GM12872 (cell line): ENCODE data around the gene KMT2A.

Experiments
- TF ChIP-seq, protein P1 (sequence below): IDR thresholded peaks from 3 replicates; pipeline ENCODE4 v1.5.1; 2011; ENCODE audit warnings: low read depth, mild to moderate bottlenecking, low read length, moderate library complexity; ENCODE audit not compliant: insufficient read depth

KMT2A gene

DNA sequence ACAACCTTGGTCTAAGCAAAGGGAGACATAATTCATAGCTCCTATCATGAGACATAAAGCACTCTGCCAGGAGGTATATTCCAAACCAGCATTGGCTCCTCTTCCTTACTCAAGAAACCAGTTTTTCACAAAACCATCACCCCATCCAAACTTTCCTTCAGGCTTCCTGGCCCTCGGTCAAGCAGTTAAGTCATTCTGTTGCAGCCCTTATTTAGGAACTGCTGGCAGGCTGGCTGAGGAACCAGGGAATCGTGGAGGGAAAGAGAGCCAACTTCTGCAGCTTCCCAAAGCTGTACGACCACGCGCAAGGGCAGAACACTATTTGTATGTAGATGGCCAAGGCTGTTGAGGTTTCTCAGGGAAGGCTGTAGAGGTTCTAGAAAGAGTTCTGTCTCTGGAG is 128.8 kb downstream of the KMT2A start:
- TF ChIP-seq, protein P1, sequence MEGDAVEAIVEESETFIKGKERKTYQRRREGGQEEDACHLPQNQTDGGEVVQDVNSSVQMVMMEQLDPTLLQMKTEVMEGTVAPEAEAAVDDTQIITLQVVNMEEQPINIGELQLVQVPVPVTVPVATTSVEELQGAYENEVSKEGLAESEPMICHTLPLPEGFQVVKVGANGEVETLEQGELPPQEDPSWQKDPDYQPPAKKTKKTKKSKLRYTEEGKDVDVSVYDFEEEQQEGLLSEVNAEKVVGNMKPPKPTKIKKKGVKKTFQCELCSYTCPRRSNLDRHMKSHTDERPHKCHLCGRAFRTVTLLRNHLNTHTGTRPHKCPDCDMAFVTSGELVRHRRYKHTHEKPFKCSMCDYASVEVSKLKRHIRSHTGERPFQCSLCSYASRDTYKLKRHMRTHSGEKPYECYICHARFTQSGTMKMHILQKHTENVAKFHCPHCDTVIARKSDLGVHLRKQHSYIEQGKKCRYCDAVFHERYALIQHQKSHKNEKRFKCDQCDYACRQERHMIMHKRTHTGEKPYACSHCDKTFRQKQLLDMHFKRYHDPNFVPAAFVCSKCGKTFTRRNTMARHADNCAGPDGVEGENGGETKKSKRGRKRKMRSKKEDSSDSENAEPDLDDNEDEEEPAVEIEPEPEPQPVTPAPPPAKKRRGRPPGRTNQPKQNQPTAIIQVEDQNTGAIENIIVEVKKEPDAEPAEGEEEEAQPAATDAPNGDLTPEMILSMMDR: no peak

DNA sequence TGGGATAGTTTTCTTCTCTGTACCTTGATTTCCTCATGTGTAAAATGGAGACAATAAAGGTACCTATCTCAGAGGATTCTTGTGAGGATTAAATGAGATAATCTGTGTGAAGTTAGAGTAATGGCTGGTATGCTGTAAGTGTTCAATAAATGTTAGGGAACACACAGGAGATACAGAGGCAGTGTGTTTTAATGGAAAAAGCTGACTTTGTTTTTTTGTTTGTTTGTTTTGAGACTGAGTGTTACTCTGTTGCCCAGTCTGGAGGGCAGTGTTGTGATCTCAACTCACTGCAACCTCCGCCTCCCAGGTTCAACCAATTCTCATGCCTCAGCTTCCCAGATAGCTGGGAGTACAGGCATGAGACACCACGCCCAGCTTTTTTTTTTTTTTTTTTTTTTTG is 133.4 kb downstream of the KMT2A start:
- TF ChIP-seq, protein P1: no peak

DNA sequence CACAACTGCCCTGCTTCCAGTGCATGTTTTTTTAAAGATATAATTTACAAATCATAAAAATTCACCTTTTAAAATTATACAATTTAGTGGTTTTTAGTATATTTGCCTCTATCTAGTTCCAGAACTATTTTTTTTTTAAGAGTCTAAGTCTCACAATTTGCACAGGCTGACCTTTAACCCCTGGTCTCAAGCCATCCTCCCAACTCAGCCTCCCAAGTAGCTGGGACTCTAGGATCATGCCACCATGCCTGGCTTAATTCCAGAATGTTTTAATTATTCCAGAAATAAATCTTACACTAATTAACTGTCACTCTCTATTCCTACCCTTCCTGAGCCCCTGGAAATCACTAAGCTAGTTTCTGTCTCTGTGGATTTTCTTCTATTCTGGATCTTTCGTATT is 134.5 kb downstream of the KMT2A start:
- TF ChIP-seq, protein P1: no peak

DNA sequence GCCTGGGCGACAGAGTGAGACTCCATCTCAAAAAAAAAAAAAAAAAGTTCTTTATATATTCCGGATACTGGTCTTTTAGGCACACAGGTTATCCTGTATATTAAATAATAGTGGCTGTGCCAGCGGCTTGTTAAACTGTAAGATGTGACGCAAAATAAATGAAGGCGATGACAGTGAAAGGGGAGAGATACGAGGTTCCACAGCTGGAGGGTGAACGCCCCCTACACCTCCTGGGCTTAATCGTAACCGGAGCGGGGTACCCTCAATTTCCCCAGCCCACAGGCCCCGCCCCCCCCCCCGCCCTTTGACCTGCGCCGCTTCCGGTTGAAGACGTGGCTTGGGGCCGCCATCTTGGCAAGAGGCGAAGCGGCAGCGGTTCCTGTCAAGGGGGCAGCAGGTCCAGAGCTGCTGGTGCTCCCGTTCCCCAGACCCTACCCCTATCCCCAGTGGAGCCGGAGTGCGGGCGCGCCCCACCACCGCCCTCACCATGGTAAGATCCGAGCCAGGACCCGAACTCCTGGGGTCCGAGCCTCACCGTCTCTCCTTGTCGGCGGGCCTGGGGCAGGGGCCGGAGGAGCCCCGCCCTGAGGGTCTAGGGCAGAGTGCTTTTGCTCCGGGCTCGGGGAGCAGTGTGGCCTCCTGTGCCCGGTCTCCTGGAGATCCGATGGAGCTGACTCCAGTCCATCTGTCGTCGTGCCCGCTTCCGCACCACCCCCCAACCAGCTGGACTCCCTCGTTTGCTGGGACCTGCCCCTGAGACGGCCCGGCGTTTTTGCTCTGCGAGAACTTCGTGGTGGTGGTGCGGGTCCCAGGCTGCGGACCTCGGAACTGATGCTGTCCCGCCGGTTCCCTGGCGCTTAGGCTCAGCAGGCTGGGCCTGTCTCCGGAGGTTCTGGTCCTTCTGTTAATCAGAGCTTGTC is 136.0 kb downstream of the KMT2A start, which contains the start of gene ARCN1:
Gene ARCN1, plus strand, starts transcription at position 349 of the 920 bp plus-strand sequence. Its CDS starts 139 bp downstream, at position 488.
- TF ChIP-seq, protein P1: no peak

DNA sequence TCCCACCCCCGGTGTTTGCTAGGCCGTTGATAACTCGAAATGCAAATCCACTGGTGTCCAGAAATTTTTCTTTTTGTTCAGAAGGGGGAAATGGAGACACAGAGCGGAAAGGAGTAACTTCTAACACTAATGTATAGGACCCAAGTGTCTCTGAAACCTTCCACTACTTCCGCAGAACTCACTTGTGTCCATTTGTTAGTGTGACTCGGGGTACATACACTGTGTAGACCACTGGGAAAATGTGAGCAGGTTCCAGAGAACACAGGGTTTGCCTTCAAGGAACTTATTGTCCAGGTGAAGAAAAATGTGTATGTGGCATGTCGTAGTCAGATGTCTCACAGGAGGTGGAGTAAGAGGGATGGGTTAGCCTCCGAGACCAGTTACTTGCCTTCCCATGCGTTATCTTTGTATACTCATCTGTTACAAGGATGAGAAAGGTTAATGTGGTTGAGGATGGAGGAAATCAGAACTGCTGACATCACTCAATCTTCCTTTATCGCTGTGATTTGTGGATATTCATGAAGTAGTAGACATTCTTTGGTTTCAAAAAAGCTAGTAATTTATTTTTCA is 136.8 kb downstream of the KMT2A start:
- TF ChIP-seq, protein P1: no peak

DNA sequence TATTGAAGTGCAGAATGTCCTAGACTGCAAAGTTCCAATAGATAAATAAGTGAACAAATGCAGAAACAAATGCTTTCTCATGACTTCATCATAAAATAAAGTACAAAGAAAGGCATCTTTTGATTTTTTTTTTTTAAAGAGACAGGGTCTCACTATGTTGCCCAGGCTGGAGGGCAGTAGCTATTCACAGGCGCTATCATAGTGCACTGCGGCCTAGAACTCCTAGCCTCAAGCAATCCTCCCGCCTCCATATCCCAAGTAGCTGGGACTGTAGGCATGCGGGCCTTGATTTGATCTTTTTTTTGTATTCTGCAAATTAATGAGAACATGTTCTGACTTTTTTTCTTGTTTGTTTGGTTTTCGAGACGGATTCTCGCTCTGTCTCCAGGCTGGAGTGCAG is 138.3 kb downstream of the KMT2A start:
- TF ChIP-seq, protein P1: no peak
